Naive thymus-derived CD4-positive, alpha-beta T cell (primary cell): ENCODE results near the gene TUBB4B. TPM values are rescaled to one million over a fixed set of nuclear protein-coding genes. Genes with fewer than 3 reads are reported as not detected.
A peak's percentile ranks its signal among the peaks of the same experiment; 100 is the strongest.

Source experiments
- ATAC-seq: fragments of 150-1000 bp; cut with Tn5 transposase; 2 replicates; pipeline ENCODE4 v1.10.0; 2021; ENCODE audit warnings: mild to moderate bottlenecking, moderate library complexity
- CTCF ChIA-PET: fragments of 350-600 bp; sonication (Branson Sonifier 250); formaldehyde crosslinking; loops from one replicate; lab custom pipeline; 2021; ENCODE audit warnings: antibody characterized with exemption; lab: Charles Lee
- POLR2A ChIA-PET: fragments of 350-600 bp; sonication (Branson Sonifier 250); formaldehyde crosslinking; loops from one replicate; lab custom pipeline; 2021; ENCODE audit warnings: antibody characterized with exemption, inconsistent platforms; lab: Charles Lee
- DNase-seq, 9 donors: peaks; one replicate each; pipeline versions ENCODE4 v3.0.0 to v3.0.0-alpha.2; 2020 to 2022; ENCODE audit warnings: mixed read lengths in 1 of 9
- H3K27ac ChIP-seq: one replicate; pipeline ENCODE4 v1.7.0; 2013; ENCODE audit warnings: mild to moderate bottlenecking, low read depth, low read length, moderate library complexity
- H3K27me3 ChIP-seq, 2 donors: one replicate each; pipeline ENCODE4 v1.7.0; 2013; ENCODE audit warnings: low read length in 2 of 2, mild to moderate bottlenecking in 2 of 2, moderate library complexity in 2 of 2; ENCODE audit not compliant: control insufficient read depth in 2 of 2, insufficient read depth in 2 of 2
- H3K36me3 ChIP-seq, 3 experiments: 1 replicate in 2 of 3; 2 replicates in 1 of 3; pipeline ENCODE4 v1.7.0; 2013; ENCODE audit warnings: low read length in 3 of 3, mild to moderate bottlenecking in 3 of 3, moderate library complexity in 1 of 3; ENCODE audit not compliant: insufficient read depth in 3 of 3, control insufficient read depth in 2 of 3
- H3K4me1 ChIP-seq, 2 donors: one replicate each; pipeline ENCODE4 v1.7.0; 2013; ENCODE audit warnings: low read length in 2 of 2, mild to moderate bottlenecking in 2 of 2, moderate library complexity in 1 of 2; ENCODE audit not compliant: control insufficient read depth in 2 of 2, insufficient read depth in 2 of 2
- H3K4me3 ChIP-seq: 2 replicates; pipeline ENCODE4 v1.7.0; 2013; ENCODE audit warnings: mild to moderate bottlenecking, low read length
- H3K9me3 ChIP-seq, 3 experiments: 1 replicate in 2 of 3; 2 replicates in 1 of 3; pipeline ENCODE4 v1.7.0; 2013; ENCODE audit warnings: low read length in 3 of 3; ENCODE audit not compliant: control insufficient read depth in 2 of 3
- H3K27ac Mint-ChIP-seq, 9 donors: one replicate each; pipeline ENCODE4 v1.8.0; 2020 to 2022; ENCODE audit warnings: mixed read lengths in 9 of 9, mild to moderate bottlenecking in 8 of 9, moderate library complexity in 5 of 9, inconsistent platforms in 2 of 9
- H3K27me3 Mint-ChIP-seq, 5 donors: one replicate each; pipeline ENCODE4 v1.8.0; 2021 to 2022; ENCODE audit warnings: mixed read lengths in 5 of 5, mild to moderate bottlenecking in 1 of 5
- H3K36me3 Mint-ChIP-seq, 5 donors: one replicate each; pipeline ENCODE4 v1.8.0; 2020 to 2022; ENCODE audit warnings: mixed read lengths in 5 of 5, mild to moderate bottlenecking in 3 of 5, inconsistent platforms in 1 of 5
- H3K4me1 Mint-ChIP-seq, 7 donors: one replicate each; pipeline ENCODE4 v1.8.0; 2020 to 2022; ENCODE audit warnings: mixed read lengths in 7 of 7, mild to moderate bottlenecking in 3 of 7, inconsistent platforms in 1 of 7
- H3K4me3 Mint-ChIP-seq, 10 donors: one replicate each; pipeline ENCODE4 v1.8.0; 2020 to 2022; ENCODE audit warnings: mild to moderate bottlenecking in 10 of 10, mixed read lengths in 10 of 10, moderate library complexity in 6 of 10, inconsistent platforms in 2 of 10
- H3K9me3 Mint-ChIP-seq, 11 donors: one replicate each; pipeline ENCODE4 v1.8.0; 2020 to 2022; ENCODE audit warnings: mixed read lengths in 11 of 11, mild to moderate bottlenecking in 4 of 11, inconsistent platforms in 1 of 11, moderate library complexity in 1 of 11
- intact Hi-C, 2 donors: fragments of 100-400 bp; cut with micrococcal nuclease; formaldehyde crosslinking; loops; one replicate each; pipeline ENCODE4 v1.15.1; 2023
- polyA plus RNA-seq, 2 donors: library from polyadenylated mRNA; unstranded; fragments of 300-500 nt; fragmentation: Illumina TruSeq; gene quantifications; one replicate each; pipeline ENCODE4 v1.2.3, GENCODE V29; 2021
- total RNA-seq, 6 experiments: library from RNA in 5 of 6; stranded (reverse) in 5 of 6; gene quantifications; 1 replicate in 5 of 6; 2 replicates in 1 of 6; pipeline ENCODE4 v1.2.3 and lab custom pipeline; 2021 to 2026

Gene TUBB4B
- total and polyA plus RNA-seq, 7 experiments from 2014 or later: 17.5 to 260 (median 80.4) TPM

DNA sequence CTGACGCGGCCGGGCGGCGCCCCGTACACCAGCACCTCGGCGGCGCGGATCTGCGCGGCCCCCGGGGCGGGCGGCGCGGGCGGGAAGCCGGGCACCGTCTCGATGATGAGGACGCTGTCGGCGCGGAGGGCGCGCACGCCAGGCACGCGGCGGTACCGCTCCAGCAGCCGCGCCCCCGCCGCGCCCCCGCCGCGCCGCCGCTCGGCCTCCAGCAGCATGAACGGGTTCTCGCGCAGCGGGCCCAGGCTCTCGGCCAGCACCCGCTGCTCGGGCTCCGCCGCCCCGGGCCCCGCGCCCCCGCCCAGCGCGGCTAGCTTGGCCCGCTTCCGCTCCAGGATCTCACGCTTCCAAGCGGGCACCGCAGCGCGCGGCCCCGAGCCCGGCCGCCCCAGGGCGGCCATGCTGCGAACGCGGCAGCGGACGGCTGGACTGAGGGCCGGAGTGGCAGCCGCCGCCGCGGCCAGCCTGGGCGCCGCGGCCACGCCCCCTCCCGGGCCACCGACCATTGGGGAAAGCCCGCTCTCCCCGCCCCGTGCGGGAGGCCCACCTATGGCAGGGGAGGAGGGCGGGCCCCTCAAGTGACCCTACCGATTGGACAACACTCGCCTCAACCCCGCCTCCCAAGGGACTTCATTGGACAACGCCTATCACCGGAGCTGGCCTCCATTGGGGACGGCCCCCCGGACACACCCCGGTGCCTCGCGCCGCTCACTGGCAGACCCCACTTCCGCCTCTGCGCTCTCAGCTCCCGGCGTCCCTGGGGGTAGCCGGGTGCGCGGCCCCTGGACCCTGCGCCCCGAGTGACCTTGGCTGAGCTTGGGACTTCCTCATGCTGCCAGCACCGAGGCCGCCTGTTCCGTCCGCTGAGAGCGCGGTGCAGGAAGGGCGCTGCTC, 40.5 kb upstream of the TUBB4B start, which contains the start of gene TPRN:
TSS of gene TPRN (minus strand) at position 431 of the 894 bp plus-strand sequence. CDS start at position 401, 30 bp downstream.
- ATAC-seq: peak; percentile 98
- H3K4me1 ChIP-seq: peaks cover 20 to 23% of the 10 kb centered on the region in 2 donors
- Mint-ChIP-seq H3K4me3 (peak within 1 kb of the TSS; percentile 77 to 89 (median 84)), H3K27ac (peak within 1 kb of the TSS; percentile 12 to 91 (median 78)), H3K9me3 (peaks cover 0 to 3% (median 0%) of the 10 kb centered on the region in 11 donors), H3K4me1 (peaks cover 16 to 34% (median 23%) of the 10 kb centered on the region in 7 donors), H3K27me3 (no peaks in the 10 kb centered on the region), H3K36me3 (no peaks in the 10 kb centered on the region)
- CTCF ChIA-PET: interaction anchor here (1.1 to 1.3 kb wide), 2 partner anchors 21 to 71 kb away, joined by 3 read pairs; partner anchors contain the start of gene RNF208
- no peaks in the 10 kb centered on the region for H3K27me3 ChIP-seq
- peak within 1 kb of the TSS; percentile 78 for H3K27ac ChIP-seq
- DNase-seq: peak; percentile 89 to 98 (median 97)
- peaks cover 0 to under 1% (median 0%) of the 10 kb centered on the region in 3 experiments for H3K36me3 ChIP-seq
- intact Hi-C loops: loop anchor here (1.0 to 10.0 kb wide), 12 partner anchors 12 to 410 kb away; partner anchors contain the start of genes ANAPC2 (in 2 of the 2), MAN1B1 (in 2 of the 2), SSNA1 (in 2 of the 2) and TUBB4B (in 2 of the 2)
- no peaks in the 10 kb centered on the region for H3K9me3 ChIP-seq
- POLR2A ChIA-PET: interaction anchor here (0.6 to 9.0 kb wide), 13 partner anchors 10 to 399 kb away, joined by 3 to 136 read pairs (median 4); partner anchors contain the start of genes ANAPC2, MAN1B1, RABL6 and SSNA1
- peak within 1 kb of the TSS; percentile 75 for H3K4me3 ChIP-seq

DNA sequence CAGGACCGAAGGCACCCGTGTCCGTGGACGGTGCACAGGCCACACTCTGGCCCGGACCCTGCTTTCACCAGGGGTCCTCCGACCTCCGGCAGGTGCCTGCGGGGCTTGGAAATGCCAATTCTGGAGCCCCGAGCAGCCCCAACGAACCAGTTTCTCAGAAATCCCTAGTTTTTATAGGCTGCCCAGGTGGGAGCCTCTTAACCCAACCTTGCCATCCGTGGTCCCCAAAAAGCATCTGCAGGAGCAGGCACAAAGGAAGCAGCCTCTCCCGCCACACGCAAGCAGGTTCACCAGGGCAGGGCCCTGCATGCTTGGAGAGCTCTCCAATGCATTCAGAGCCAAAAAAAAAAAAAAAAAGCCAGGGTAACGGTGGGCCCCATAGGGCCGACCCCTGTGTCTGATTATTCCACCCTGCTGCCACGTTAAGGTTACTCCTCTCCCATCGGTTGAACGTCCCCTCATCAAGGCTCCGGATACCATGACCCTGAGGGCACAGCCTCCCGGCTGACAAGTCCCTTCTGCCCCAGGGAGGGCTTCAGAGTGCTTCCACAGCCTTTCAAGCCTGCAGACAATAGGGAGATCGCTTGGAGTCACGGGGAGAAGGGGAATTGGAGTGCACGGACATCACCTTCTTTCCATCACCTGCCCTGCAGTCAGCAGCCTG, 39.8 kb upstream of the TUBB4B start:
- CTCF ChIA-PET: interaction anchor here (1.1 to 1.3 kb wide), 2 partner anchors 21 to 72 kb away, joined by 3 read pairs; partner anchors contain the start of gene RNF208
- Histone ChIP-seq H3K4me1 (peaks cover 28% of the 10 kb centered on the region in 2 donors), H3K4me3 (peak overlapping the region; percentile 75), H3K36me3 (peaks cover 0 to 4% (median 0%) of the 10 kb centered on the region in 3 experiments), H3K27me3 (no peaks in the 10 kb centered on the region), H3K9me3 (no peaks in the 10 kb centered on the region), H3K27ac (peak overlapping the region; percentile 78)
- ATAC-seq: no peak
- no peaks in the 10 kb centered on the region for H3K27me3 Mint-ChIP-seq
- intact Hi-C loops: loop anchor here (2.0 to 10.0 kb wide), 5 partner anchors 51 to 411 kb away; partner anchors contain the start of genes C8G (in 1 of the 2), FBXW5 (in 1 of the 2), MAN1B1 (in 1 of the 2) and PAXX (in 1 of the 2)
- peak overlapping the region; percentile 12 to 91 (median 78) for H3K27ac Mint-ChIP-seq
- no peak for DNase-seq
- peaks cover 17 to 42% (median 29%) of the 10 kb centered on the region in 7 donors for H3K4me1 Mint-ChIP-seq
- no peaks in the 10 kb centered on the region for H3K36me3 Mint-ChIP-seq
- POLR2A ChIA-PET: interaction anchor here (0.6 to 9.0 kb wide), 14 partner anchors 9 to 400 kb away, joined by 3 to 136 read pairs (median 4); partner anchors contain the start of genes ANAPC2, MAN1B1, RABL6 and SSNA1
- H3K4me3 Mint-ChIP-seq: peak overlapping the region; percentile 77 to 89 (median 84)
- peaks cover 0 to 3% (median 0%) of the 10 kb centered on the region in 11 donors for H3K9me3 Mint-ChIP-seq

DNA sequence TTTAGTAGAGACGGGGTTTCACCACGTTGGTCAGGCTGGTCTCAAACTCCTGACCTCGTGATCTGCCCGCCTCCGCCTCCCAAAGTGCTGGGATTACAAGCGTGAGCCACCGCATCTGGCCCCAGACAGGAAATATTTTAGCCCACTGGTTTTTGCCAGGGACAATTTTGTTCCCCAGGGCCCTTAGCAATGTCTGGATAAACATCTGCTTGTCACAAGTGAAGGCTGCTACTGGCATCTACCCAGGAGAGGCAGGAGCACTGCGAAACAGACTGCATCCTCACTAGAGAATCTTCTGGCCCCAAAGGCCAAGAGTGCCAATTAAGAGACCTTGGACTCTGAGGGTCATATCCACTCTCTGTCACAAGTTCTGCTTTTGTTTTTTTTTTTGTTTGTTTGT, 38.1 kb upstream of the TUBB4B start:
- Histone ChIP-seq H3K27ac (no peak overlapping the region), H3K27me3 (no peaks in the 10 kb centered on the region), H3K9me3 (no peaks in the 10 kb centered on the region), H3K36me3 (peaks cover 0 to 4% (median 0%) of the 10 kb centered on the region in 3 experiments), H3K4me1 (peaks cover 32 to 35% of the 10 kb centered on the region in 2 donors), H3K4me3 (no peak overlapping the region)
- CTCF ChIA-PET: no interaction called here
- intact Hi-C loops: loop anchor here in 1 of 2 donors (10.0 kb wide), 1 partner anchor 258 kb away; the partner anchor contains the start of genes C8G and FBXW5
- POLR2A ChIA-PET: interaction anchor here (0.7 to 9.0 kb wide), 4 partner anchors 13 to 216 kb away, joined by 3 to 136 read pairs (median 12); partner anchors contain the start of genes ANAPC2, RNF208, SSNA1 and TUBB4B
- H3K4me1 Mint-ChIP-seq: peaks cover 30 to 57% (median 43%) of the 10 kb centered on the region in 7 donors
- no peak for DNase-seq
- peak overlapping the region in 4 of 10 donors; percentile 8 to 91 (median 14) for H3K4me3 Mint-ChIP-seq
- H3K9me3 Mint-ChIP-seq: peaks cover 0 to 7% (median 0%) of the 10 kb centered on the region in 11 donors
- peak overlapping the region in 1 of 9 donors; percentile 16 for H3K27ac Mint-ChIP-seq
- peaks cover 0 to 6% (median 0%) of the 10 kb centered on the region in 5 donors for H3K36me3 Mint-ChIP-seq
- ATAC-seq: no peak
- H3K27me3 Mint-ChIP-seq: no peaks in the 10 kb centered on the region

DNA sequence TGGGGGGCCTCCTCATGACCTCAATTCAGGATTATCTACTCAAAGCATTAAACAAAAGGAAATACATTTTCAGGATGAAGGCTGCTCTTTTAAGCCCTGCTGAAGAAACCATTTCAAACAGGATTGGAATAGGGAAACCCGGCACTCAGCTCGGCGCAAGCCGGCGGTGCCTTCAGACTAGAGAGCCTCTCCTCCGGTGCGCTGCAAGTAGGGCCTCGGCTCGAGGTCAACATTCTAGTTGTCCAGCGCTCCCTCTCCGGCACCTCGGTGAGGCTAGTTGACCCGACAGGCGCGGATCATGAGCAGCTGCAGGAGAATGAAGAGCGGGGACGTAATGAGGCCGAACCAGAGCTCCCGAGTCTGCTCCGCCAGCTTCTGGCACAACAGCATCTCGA, 36.4 kb upstream of the TUBB4B start:
- H3K4me3 ChIP-seq: peak overlapping the region; percentile 98
- Mint-ChIP-seq H3K4me3 (peak overlapping the region; percentile 90 to 95 (median 92)), H3K4me1 (peaks cover 30 to 57% (median 41%) of the 10 kb centered on the region in 7 donors), H3K36me3 (peaks cover 0 to 6% (median 0%) of the 10 kb centered on the region in 5 donors), H3K9me3 (peaks cover 0 to 7% (median 0%) of the 10 kb centered on the region in 11 donors), H3K27ac (peak overlapping the region; percentile 87 to 97 (median 93)), H3K27me3 (no peaks in the 10 kb centered on the region)
- peak overlapping the region; percentile 96 for H3K27ac ChIP-seq
- no peaks in the 10 kb centered on the region for H3K27me3 ChIP-seq
- H3K4me1 ChIP-seq: peaks cover 32 to 35% of the 10 kb centered on the region in 2 donors
- CTCF ChIA-PET: interaction anchor here (0.7 to 2.1 kb wide), 2 partner anchors 30 to 109 kb away, joined by 3 to 6 read pairs; no protein-coding TSS in a partner anchor
- ATAC-seq: no peak
- intact Hi-C loops: loop anchor here (1.0 to 10.0 kb wide), 7 partner anchors 16 to 260 kb away; partner anchors contain the start of genes ANAPC2 (in 2 of the 2), SSNA1 (in 2 of the 2), TUBB4B (in 2 of the 2) and C8G (in 1 of the 2)
- POLR2A ChIA-PET: interaction anchor here (1.2 to 9.0 kb wide), 7 partner anchors 9 to 78 kb away, joined by 3 to 136 read pairs (median 6); partner anchors contain the start of genes ANAPC2, CYSRT1, RNF208 and SSNA1
- no peaks in the 10 kb centered on the region for H3K9me3 ChIP-seq
- DNase-seq: no peak
- H3K36me3 ChIP-seq: peaks cover 0 to 10% (median 0%) of the 10 kb centered on the region in 3 experiments

DNA sequence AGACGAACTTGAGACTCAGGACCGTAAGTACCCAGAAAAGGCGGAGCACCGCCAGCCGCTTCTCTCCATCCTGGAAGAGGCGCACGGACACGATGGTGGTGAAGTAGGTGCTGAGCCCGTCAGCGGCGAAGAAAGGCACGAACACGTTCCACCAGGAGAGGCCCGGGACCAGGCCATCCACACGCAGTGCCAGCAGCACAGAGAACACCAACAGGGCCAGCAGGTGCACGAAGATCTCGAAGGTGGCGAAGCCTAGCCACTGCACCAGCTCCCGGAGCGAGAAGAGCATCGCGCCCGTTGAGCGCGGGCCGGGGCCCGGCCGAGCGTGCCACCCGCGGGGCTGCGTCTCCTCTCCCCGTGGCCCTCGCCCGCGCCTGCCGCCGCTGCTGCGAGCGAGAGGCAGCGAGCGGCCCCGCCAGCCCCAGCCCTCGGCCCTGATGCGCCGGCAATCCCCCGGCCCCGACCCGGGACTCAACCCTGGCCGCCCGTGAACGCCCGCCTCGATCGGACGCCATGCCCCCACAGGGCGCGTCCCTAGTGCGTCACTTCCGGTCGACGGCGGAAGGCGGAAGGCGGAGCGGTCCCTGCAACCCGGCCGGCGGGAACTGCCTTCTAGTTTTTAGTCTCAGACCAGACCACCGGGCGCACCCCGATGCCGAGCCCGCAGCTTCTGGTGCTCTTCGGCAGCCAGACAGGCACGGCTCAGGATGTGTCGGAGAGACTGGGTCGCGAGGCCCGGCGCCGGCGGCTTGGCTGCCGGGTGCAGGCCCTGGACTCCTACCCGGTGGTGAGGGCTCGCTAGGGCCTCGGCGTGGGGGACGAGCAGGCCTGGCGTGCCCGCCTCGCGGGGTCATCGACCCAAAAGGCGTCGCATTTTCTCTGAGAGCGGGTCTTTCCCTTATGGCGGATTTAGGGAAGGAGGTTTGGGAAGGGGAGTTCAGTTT, 35.7 kb upstream of the TUBB4B start, which contains the start of the genes NDOR1 and TMEM203:
TSS of gene NDOR1 (plus strand) at position 575 of the 944 bp plus-strand sequence. CDS start at position 653, 78 bp downstream.
TSS of gene TMEM203 (minus strand) at position 523 of the 944 bp plus-strand sequence. CDS start at position 289, 234 bp downstream.
- Mint-ChIP-seq H3K27me3 (no peaks in the 10 kb centered on the region), H3K4me1 (peaks cover 30 to 57% (median 41%) of the 10 kb centered on the region in 7 donors)
- ATAC-seq: peak; percentile 60

More for the DNA sequence above, 35.7 kb upstream of the TUBB4B start, which contains the start of the genes NDOR1 and TMEM203:
- H3K27ac ChIP-seq: peak within 1 kb of the TSS; percentile 96
- peak; percentile 84 to 98 (median 91) for DNase-seq
- H3K36me3 Mint-ChIP-seq: peaks cover 0 to 7% (median 2%) of the 10 kb centered on the region in 5 donors
- H3K4me3 Mint-ChIP-seq: peak within 1 kb of the TSS; percentile 90 to 95 (median 92)
- peaks cover 32 to 35% of the 10 kb centered on the region in 2 donors for H3K4me1 ChIP-seq
- H3K9me3 Mint-ChIP-seq: peaks cover 0 to 7% (median 0%) of the 10 kb centered on the region in 11 donors
- no peaks in the 10 kb centered on the region for H3K27me3 ChIP-seq
- intact Hi-C loops: loop anchor here (1.0 to 10.0 kb wide), 7 partner anchors 17 to 261 kb away; partner anchors contain the start of genes ANAPC2 (in 2 of the 2), SSNA1 (in 2 of the 2), TUBB4B (in 2 of the 2) and C8G (in 1 of the 2)
- POLR2A ChIA-PET: interaction anchor here (1.2 to 9.0 kb wide), 8 partner anchors 9 to 78 kb away, joined by 3 to 136 read pairs (median 6); partner anchors contain the start of genes ANAPC2, CYSRT1, RNF208 and SSNA1
- peaks cover 0 to 15% (median 0%) of the 10 kb centered on the region in 3 experiments for H3K36me3 ChIP-seq
- peak within 1 kb of the TSS; percentile 87 to 97 (median 93) for H3K27ac Mint-ChIP-seq
- H3K9me3 ChIP-seq: no peaks in the 10 kb centered on the region
- CTCF ChIA-PET: interaction anchor here (0.7 to 2.1 kb wide), 2 partner anchors 30 to 110 kb away, joined by 3 to 6 read pairs; no protein-coding TSS in a partner anchor
- peak within 1 kb of the TSS; percentile 98 for H3K4me3 ChIP-seq
